DMS79 (cell line): ENCODE data around the gene FLOT2.
"Not testable (repeated sequence)": the region's sequence is repeated elsewhere in the genome, so short reads cannot be mapped to it uniquely, and the experiment has no call there.

Experiments
- DNase-seq: peaks from one replicate; lab custom pipeline; 2025; lab: John Stamatoyannopoulos, UW

The FLOT2 gene

DNA sequence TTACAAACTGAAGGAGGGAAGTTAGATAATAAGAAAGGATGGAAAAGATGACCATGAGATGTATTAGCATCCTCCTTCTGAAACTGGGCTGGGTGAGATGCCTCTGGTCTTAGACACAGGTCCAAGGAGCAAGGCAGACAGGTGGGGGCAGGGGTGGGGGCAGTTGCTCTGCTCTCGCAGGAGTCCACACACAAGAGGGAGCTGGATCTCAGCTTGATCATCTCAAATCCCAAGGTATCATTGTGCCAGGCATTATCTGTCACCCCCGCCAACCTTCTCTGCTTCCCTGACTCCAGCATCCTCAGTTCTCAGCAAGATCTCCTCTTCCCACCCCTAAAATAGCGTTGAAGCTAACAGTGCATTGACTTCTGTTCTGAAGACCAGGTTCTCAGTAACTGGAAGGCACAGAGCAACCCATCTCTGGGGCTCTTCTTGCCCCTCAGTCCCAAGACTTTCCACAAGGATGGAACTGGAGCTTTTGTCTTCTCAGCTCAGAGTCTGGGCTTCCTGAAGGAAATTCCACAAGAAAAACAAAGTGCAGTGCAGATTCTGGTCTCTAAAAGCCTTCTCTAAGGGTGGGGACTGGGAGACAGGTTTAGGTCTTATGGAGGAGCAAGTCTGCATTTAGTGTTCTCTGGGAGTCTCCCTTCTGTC is 1.6 kb downstream of the FLOT2 start:
- no peak for DNase-seq

DNA sequence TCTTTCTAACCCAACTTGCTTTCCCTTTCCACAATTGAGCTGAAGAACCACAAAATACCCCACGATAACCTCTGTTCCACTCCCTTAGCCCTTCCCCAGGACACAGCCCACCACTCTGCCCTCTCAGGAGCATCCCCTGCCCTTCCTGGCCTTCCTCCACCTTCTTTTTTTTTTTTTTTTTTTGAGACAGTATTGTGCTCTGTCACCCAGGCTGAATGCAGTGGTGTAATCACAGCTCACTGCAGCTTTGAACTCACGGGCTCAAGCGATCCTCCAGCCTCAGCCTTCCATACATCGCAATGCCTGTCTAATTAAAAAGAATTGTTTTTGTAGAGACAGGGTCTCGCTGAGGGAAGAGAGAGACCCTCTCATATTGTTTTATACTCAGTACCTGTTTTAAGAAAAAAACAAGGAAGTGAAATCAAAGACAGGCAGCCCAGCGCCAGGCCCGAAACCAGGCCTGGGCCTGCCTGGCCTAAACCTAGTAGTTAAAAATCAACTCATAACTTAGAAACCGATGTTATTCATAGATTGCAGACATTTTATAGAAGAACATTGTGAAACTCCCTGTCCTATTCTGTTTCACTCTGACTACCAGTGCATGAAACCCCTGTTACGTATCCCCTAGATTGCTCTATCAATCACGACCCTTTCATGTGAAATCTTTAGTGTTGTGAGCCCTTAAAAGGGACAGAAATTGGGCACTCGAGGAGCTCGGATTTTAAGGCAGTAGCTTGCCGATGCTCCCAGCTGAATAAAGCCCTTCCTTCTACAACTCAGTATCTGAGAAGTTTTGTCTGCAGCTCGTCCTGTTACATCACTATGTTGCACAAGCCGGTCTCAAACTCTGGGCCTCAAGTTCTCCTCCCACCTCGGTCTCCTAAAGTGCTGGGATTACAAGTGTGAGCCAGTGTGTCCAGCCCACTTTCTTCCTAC is 4.0 kb downstream of the FLOT2 start:
- not testable (repeated sequence) for DNase-seq

DNA sequence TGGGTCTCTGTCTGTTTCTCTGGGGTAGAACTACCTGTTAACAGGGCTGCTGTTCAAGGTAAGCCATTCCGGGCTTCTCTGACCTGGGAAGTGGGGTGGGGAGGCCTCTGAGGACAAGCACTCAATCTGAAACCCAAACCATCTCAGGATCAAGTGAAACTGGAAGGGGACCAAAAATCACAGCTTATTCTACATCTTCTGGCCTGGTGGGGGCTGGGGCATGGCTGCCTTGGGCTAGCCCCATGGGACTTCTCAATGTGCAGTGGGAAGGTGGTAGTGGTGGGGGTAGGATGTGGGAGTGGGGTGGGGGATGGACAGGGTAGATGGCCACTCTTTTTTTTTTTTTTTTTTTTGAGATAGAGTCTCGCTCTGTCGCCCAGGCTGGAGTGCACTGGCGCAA is 5.5 kb downstream of the FLOT2 start:
- no peak for DNase-seq

DNA sequence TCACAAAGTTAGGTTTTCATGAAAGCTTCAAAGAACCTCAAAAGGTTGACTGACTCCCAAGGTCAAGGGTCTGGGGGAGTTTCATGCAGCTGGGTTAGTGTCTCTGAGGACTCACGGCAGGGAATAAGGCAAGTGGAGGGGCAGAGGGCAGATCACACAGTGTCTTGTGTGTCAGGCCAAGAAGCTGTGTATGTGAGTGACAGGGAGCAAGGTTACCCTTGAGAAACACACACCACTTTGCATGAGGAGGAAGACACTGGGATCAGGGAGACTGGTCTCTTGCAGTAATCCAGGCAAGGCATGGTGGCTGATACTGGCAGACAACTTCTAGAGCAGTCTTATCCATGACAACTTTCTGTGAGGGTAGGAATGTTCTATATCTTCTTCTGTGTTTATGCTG is 6.3 kb downstream of the FLOT2 start:
- DNase-seq, result no peak

DNA sequence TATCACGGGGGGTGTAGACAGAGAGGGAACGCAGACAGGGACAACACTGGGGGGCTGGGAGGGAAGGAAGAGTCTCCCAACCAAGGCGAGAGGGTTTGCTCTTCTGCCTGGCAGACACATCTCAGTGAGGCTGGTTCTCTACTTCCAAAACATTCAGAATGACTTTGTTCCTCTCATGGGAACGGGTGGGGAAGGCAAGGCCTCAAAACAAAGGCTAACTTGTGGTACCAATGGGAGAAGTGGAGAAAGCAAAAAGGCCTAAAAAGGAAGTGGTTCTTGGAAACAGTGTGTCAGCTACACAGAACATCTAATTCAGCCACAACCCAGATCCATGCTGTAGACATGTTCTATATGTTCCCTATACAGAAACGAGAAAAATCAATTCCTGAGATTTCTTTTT is 7.5 kb downstream of the FLOT2 start:
- no peak for DNase-seq

DNA sequence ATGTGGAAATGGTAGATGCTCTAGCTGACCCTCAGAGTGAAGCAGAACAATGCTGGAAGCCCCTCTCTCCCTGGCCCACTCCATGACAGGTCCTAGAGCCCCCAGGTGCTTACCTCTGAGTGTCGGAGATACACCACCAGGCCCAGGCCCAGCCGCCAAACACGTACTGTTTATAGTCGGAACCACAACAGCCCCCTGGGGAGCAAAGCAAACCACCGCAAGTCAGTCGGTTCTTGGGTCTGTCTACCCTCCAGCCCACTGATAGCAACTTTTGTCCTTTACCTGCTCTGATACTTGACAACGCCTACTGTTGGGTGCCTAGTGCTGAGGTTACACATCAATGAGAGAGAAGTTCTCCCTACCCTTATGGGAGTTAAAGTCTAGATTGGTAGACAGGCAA is 8.7 kb downstream of the FLOT2 start:
- no peak for DNase-seq

DNA sequence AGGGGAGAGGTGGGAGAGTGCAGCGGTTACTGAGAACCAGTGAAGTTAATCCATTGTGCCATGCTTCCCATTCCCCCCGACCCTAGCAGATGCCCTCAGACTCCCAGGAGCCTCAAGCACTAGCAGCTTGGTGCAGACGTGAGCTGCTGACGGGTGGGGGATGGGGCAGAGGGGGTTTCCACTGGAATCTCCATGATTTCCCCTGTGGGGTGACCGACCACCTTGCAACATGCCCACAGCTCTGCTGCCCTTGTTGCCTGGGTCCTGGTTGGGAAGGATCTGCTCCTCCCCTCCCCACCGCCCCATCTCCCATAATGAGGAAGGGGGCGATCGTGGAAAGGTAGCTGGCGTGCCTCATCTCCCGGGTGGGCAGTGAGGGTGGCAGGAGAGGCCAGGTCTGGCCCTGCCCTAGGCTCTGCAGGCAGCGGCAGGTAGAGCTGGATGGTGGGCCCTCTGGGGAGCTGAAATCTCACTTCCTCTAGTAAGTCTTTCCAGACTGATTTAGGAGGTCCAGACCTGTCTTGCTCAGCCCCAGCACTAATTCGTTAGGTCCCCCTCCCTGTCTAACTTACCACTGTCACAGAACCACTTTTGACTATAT is 9.6 kb downstream of the FLOT2 start:
- no peak for DNase-seq

DNA sequence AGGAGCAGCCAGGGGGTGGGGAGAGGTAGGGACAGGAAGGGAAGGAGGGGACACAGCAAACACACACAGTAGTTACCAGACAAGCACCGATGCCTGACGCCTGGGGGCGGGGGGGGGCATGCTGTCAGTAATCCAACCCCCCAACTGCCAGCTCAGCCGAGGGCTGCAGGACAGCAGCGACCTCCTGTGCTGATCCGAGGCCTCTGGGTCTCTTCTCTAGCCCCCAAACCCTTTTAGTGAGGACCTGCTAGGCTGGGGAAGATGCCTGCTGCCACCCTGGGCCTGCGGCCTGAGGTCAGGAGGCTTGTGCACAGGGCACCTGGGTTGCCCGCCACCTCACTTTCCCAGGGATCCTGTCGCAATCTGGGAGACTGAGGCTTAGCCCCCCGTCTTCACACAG is 11.6 kb downstream of the FLOT2 start:
- DNase-seq, result no peak

DNA sequence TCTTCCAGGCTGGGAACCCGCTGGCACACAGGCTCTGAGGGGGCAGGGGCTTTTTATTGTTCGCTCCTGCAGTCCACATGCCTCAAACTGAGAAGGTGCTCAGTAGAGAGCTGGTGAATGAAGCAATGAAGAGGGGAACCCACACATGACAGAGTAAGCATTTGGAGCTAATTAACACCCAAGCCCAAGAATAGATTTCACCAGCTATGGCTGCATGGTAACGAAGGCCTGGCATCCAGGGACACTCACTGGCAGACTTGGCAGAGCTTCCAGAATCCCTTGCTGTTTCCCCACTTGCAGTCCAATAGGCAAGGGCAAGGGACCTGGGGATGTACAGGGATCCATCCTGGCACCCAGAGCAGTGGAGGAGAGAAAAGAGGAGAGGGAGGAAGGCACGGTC is 12.2 kb downstream of the FLOT2 start:
- no peak for DNase-seq

DNA sequence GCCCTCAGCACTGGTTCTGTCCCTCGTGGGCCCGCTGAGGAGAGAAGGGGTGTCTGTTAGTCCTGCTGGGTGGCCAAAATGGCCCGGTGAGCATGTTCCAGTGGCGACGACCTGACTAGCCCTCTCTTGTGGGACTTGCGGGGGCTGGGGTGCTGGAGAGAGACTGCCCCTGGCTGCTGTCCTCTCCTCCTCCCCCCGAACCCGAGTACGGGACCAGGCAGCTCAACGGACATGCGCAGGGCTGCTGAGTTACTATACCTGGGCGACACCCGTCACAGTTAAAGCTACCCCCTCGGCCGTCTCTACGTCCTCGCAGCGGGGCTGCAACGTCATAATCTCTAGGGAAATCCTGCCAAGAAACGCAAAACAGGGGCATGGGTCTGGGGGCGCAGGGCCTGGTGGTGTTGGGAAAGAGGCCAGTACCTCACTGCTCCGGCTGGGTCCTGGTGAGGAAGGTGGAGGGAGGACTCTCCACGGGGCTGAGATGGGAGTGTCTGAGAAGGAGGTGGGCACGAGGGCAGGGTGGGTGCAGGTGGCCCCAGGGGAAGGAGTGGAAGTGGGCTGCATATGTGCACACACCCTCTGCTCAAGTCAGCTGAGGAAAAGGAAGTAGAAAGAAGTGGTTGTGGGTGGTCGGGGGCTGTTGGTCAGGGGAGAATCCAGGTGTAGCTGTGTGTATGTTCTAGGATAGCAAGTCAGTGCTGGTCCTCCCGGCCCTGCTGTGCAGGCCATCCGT is 13.4 kb downstream of the FLOT2 start:
- DNase-seq, result no peak

DNA sequence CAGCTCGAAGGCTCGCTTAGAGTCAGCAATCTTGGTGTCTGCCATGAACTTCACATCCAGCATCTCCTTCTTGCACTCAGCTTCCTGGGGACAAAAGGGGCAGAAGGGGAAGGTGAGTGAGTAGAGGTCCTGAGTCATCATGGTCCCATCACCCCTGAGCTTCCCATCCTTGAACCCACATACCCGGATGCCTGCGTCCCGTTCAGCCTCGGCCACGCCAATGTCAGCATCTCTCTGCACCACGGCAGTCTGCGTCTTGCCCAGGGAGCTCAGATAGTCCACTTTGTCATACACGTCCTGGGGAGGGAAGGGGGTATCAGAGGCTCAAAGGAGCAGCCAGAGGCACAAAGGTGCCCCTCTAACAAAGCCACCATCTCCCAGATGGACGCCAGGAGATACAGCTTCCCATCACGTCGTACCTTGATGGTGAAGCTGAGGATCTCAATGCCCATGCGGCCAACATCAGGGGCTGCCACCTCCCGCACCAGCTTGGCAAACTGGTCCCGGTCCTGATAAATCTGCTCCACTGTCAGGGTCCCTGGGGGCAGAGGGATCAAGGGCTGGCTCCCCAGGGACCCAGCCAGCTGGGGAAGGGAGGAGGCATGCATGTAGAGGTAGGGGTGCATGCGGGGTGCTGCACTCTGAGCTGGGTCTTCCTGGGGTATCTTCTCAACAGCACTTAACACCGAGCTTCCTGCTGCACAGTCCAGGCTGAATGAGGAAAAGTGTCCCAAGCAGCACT is 15.2 kb downstream of the FLOT2 start:
- no peak for DNase-seq

DNA sequence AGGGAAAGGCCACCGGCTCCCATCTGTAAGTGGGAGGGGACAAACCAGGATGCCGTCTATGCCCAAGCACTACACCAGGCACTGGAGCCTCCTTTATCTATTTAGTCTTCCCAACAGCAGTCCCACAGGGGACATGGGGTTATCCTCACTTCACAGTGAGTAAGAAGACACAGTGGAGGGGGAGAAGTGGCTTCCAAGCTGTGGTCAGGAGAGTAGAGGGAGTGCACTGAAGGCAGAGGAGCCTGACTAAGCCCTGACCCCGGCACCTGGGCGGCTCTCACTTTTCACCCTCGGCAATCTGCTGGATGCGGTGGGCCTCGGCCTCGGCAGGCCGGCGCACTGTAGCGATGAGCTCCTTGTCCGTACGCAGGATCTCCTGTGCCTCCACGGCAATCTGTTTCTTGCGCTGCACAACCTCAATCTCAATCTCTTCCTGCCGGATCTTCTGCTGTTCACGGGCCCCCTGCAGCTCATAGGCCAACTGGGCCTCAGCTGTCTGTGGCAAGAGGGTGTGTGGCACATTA is 15.9 kb downstream of the FLOT2 start:
- DNase-seq, result no peak

DNA sequence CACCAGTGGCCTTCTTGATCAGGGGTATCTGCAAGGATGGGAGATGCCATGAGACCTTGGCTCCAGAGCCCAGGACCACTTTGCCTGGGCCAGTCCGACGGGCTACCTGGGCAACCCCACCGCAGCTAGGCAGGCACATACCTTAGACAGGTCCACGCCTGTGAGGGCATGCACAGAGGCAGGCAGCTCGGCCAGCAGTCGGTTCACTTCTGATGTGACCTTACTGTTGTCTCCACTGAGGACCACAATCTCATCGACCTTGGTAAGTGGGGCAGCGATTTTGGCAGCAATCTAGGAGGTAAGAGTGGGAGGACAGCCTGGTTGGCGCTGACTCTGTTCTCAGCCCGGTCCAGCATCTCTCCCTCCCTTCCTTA is 17.0 kb downstream of the FLOT2 start:
- DNase-seq, result no peak

DNA sequence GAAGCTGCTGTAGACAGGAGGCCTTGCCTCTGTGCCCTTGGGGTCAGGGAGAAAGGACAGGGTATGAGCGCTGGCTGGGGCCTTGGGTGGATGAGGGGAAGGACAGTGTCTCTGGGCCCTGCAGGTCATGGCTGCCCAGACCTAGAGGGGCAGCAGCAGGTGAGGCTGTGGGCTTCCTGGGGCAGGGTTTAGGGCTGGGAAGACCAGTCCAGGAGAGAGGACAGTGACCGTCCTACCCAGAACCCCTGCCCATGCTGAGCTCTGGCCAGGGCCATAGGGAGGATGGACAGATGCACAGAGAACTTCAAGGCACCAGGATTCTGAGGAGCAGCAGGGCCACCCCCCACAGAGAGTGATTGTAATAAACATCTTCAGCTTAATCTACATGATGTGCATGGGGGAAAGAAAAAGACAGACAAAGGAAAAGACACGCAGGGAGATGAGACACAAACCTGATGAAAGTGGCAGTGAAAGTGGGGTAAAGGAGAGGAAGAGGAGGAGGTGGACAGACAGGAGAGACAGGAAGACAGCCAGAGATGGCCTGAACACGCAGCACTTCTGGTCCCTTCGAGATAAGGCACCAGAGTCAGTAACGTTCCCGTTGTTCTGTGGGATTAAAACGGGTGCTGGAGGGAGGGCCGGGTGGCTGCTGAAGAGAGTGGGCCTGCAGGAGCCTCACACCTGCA is 17.5 kb downstream of the FLOT2 start:
- DNase-seq, result no peak

DNA sequence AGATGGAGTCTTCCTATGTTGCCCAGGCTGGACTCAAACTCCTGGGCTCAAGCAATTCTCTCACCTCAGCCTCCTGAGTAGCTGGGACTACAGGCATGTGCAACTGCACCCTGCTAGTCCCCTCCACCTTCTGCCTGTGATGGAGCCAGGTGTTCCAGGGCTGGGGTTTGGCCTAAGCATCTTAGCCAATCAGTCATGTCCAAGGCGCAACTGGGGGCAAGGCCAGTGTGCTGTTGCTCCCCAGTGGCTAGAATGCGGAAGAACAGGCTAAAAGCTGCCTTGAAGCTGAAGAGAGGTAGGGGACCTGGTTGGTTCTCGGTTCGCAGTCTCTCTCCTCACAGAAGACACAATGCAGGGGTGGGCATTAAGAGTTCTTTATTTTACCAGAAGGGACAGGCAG is 18.6 kb downstream of the FLOT2 start:
- no peak for DNase-seq

DNA sequence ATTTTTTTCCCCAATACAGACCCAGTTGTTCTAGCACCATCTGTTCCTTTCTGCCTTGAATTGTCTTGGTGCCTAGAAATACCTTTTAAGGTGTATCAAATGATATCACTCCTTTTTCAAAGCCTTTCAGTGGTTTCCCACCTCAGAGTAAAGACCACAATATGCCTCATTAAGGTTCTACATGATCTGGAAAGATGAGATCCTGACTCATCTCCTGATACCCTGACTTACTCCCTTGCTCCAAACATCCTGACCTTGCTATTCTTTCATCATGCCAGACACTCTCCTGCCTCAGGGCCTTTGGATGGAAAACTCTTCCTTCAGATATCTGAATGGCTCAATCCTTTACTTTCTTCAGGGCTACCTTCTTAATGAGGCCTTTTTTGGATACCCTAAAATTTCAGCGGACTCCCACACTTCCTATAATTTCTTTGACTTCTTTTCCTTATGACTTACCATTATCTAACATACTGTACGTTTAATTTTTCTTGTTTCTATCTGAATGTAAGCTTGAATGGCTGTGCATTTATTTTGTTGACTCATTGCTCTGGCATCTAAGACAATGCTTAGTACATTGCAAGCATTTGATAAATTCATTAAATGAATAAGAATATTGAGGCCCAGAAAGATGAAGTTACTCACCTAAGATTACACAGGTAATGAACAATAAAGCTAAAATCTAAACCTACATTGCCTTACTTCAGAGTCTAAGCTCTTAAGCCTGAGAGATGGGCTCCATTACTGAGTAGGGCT is 19.2 kb downstream of the FLOT2 start:
- DNase-seq, result no peak

DNA sequence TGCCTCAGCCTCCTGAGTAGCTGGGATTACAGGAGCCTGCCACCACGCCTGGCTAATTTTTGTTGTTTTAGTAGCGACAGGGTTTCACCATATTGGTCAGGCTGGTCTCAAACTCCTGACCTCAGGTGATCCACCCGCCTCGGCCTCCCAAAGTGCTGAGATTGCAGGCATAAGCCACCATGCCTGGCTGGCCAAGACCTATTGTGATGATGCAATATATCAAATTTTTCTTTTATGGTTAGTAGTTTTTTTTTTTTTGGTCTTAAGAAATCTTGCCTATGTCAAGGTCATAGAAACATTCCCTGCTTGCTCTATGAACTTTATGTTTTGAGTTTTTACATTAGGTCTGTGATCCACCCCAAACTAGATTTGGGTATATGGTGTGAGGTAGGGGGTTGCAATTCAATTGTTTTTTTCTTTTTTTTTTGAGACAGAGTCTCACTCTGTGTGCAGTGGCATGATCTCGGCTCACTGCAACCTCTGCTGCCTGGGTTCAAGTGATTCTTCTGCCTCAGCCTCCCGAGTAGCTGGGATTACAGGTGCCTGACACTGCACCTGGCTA is 20.3 kb downstream of the FLOT2 start:
- not testable (repeated sequence) for DNase-seq

DNA sequence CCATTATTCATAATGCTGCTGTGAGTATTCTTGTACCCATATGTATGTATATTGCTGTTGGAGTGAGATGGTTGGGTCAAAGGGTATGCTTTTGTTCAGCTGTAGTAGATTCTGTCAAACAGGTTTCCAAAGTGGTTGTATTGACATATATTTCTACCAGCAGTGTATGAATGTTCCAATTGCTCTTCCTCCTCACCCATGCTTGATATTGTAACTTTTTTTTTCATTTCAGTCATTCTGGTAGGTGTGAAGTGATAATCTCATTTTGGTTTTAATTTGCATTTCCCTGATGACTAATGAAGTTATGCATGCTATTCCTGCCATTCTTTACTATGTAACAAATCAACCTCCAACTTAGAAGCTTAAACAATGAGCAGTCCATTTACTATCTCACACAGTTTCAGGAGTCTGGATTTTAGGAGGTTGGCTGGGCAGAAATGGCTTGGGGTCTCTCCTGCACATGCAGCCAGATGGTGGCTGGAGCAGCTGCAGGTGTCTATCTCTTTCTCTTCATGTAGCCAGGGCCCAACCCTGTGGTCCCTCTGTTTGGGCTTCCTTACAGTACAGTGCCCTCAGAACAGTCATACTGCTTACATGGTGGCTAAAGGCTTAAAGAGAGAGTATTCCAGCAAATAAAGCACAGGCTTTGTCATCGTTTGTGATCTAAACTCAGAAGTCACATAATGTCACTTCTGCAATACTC is 21.5 kb downstream of the FLOT2 start:
- no peak for DNase-seq

DNA sequence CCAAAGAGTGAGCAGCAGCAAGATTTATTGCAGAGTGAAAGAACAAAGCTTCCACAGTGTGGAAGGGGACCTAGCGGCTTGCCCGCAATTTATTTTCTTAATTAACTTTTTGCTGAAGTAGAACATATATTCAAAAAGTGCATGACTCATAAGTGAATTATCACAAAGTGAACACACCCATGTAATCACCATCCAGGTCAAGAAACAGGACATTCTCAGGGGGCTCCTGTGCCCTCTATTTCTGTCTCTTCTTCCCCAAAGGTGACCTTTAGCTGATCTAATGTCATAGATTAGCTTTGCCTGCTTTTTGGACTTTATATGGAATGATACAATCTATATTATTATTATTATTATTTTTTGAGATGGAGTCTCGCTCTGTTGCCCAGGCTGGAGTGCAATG is 22.8 kb downstream of the FLOT2 start:
- DNase-seq, result no peak
